GM13977 (cell line): ENCODE data around the gene FBRSL1.

Experiments
- DNase-seq: peaks from one replicate; pipeline ENCODE4 v3.0.0; 2012; ENCODE audit warnings: low spot score
- CTCF ChIP-seq: IDR thresholded peaks from 2 replicates; pipeline ENCODE4 v1.5.1; 2012; ENCODE audit warnings: mild to moderate bottlenecking, control low read depth; ENCODE audit not compliant: insufficient read depth; ENCODE audit errors: extremely low read depth, missing control alignments
- in situ Hi-C: fragments of 300-500 bp; cut with MboI; formaldehyde crosslinking; loops from one replicate; pipeline ENCODE4 v1.12.0; 2022; ENCODE audit warnings: low sequenced_read_pairs, low pct_unique_long_range_greater_than_20kb, mixed read lengths, inconsistent platforms; ENCODE audit not compliant: unreplicated experiment

FBRSL1 gene

GRCh38 chr12:132507161-132507538, 17.2 kb downstream of the FBRSL1 start:
- no peak for TF ChIP-seq CTCF
- no peak for DNase-seq
- in situ Hi-C loops, result no loop called here

- in situ Hi-C loops, result no loop called here
- peak; percentile 17 for TF ChIP-seq CTCF
These were observed 17.9 kb downstream of the FBRSL1 start for GRCh38 chr12:132507656-132508490.

GRCh38 chr12:132508491-132508740, 18.5 kb downstream of the FBRSL1 start:
- no peak for TF ChIP-seq CTCF
- in situ Hi-C loops, result no loop called here
- no peak for DNase-seq

More at GRCh38 chr12:132507656-132508490, 17.9 kb downstream of the FBRSL1 start:
- no peak for DNase-seq

GRCh38 chr12:132508860-132509732, 19.1 kb downstream of the FBRSL1 start:
- no peak for TF ChIP-seq CTCF
- in situ Hi-C loops, result no loop called here
- DNase-seq, result no peak

GRCh38 chr12:132510111-132510724, 20.3 kb downstream of the FBRSL1 start:
- TF ChIP-seq CTCF, result no peak
- no peak for DNase-seq
- in situ Hi-C loops, result no loop called here

GRCh38 chr12:132510746-132511477, 21.0 kb downstream of the FBRSL1 start:
- in situ Hi-C loops, result no loop called here
- no peak for DNase-seq
- TF ChIP-seq CTCF, result no peak
